HG02870 (cell line): Measurements from ENCODE around the gene RSPH9.
"Not testable (repeated sequence)": the region's sequence is repeated elsewhere in the genome, so short reads cannot be mapped to it uniquely, and the experiment has no call there.

Experiments used
- ATAC-seq: cut with Tn5 transposase; IDR thresholded peaks from one replicate; pipeline ENCODE4 v1.9.1; 2021; ENCODE audit warnings: mild to moderate bottlenecking, moderate library complexity; ENCODE audit not compliant: unreplicated experiment

The RSPH9 gene

DNA sequence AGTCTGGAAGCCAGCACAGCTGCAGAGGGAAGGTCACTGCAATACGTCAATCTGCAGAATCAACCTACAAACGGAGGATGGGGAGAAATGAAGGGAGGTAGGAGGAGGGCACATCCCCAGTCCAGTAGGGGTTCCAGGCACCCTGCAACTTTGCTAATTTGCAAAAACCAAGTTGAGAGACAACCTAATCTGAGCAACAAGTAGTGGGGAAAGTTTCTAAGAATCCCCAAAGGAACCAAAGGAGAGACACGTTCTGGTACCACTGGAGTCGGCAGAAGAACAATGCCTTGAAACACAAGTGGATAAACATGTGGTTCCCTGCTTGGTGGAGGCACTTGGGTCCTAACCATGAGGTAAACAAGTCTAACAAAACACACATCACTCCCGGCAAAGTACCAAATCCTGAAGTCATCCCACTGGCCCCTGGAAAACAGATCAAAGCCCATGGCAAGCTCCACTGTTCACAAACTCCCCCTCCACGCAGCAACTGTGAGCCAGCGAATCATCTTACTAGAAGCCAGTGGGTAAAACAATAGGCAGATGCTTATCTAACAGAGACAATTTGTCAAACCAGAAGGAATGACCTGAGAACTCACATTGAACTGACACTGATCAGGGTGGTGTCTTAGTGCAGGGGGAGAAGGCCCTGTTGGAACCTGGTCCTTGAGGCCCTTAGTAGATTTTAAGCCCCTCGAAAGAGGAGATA is 38.0 kb downstream of the RSPH9 start:
- ATAC-seq = no peak

DNA sequence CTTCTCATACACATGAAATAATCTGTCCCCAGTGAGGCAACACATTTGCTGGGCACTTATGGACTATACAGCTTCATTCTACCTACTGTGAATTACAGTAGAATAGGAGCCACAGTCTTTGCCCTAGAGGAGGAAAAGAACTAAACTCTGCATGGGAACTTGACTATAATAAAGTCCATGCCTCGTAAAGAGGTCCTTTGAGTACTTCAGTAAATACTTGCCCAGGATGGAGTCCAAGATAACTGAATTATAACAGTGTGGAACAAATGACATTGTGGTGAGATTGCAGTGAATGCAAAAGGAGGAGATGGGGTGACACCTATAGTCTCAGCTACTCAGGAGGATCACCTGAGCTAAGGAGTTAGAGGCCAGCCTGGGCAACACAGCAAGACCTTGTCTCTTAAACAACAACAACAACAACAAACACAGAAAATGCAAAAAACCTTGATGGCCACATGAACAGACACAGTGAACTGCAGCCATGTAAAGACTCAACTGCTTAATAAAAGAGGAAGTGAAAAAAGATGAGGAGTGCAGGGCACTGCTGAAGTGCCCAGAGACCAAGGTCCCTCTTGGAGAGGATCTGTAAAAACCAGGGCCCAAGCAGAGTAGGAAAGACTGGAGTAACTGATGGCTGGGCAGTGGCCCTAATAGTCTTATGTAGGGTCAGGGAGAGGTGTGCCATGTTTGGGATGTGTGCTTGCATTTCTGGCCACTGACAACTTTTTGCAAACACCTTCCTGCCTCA is 39.0 kb downstream of the RSPH9 start:
- no peak for ATAC-seq

DNA sequence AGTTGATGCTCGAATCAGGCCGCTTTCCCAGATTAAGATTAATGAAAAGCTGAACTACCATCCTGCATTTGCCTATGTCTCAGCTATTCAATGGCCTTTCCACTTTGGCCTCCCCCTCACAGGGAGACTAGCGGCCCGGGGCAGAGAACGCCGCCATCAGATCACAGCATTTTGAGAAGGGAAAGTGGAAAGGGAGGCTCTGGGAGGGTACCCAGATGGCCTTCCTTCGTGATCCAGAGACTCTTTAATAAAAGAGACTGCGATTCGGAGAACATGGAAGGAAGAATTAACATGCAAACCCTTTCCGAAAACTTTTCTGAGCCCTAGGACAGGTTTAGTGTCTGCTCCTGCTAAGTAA is 42.2 kb downstream of the RSPH9 start:
- ATAC-seq = no peak

DNA sequence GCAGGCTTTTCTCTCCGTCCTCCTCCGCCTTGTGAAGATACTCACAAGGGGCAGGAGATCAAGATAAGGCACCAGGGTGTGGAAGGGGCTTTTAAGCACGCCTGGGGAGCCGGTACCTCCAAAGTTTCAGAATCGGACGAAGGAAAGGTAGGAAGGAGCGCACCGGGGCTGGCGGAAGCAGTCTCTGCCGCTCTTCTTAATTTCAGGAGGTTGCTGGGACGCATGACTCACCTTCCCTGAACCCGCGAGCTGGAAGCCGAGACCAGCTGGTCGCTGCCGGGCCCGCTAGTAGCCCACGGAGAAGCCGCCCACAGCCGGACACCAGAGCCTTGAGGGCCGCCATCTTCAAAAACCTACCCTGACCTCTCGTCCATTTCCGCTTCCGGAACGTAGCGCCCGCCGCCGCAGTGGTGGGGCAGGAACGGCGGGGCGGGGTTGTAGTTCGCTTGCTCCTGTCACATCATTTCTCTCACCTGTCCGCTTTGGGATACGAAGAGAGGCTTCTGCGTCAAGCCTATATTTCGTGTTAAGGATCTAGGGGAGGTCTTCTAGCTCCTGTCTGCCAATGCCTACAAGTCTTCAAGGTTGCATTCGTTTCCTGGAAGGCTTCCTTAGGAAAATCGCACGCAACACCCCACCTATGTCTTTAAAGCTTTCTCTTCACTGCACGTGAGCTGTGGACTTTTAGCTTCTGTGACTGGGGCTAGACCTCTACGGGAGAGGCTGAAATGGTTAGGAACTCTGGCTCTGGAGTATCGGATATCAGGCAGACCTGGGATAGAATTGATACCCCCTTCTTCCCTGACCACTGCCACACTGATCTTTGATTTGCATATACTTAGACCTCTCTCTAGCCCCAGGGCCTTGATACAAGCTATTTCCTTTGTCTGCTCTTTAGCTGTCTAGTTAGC is 42.9 kb downstream of the RSPH9 start, which contains the start of gene MRPS18A:
Gene MRPS18A, minus strand, starts transcription at position 355 of the 911 bp plus-strand sequence. Its CDS starts 12 bp downstream, at position 343.
- peak; percentile 87 for ATAC-seq

DNA sequence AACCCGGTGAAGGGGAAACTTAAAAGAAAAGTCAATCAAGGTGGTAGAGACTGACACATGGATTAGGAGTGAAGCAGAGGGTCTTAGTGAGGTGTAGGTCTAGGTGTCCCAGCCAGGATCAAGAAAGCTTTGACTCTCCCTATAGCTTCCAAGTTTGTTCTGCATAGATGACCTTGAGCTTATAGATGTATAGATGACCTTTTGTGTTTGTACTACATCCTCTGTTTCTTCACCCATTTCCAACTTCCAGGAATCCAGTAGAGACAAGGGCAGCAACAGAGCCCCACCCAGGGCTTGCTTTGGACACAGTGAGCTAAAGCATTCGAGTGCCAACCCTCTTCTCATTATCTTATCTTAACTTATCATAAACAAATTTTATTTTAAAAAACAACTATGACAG is 44.6 kb downstream of the RSPH9 start:
- ATAC-seq = no peak

DNA sequence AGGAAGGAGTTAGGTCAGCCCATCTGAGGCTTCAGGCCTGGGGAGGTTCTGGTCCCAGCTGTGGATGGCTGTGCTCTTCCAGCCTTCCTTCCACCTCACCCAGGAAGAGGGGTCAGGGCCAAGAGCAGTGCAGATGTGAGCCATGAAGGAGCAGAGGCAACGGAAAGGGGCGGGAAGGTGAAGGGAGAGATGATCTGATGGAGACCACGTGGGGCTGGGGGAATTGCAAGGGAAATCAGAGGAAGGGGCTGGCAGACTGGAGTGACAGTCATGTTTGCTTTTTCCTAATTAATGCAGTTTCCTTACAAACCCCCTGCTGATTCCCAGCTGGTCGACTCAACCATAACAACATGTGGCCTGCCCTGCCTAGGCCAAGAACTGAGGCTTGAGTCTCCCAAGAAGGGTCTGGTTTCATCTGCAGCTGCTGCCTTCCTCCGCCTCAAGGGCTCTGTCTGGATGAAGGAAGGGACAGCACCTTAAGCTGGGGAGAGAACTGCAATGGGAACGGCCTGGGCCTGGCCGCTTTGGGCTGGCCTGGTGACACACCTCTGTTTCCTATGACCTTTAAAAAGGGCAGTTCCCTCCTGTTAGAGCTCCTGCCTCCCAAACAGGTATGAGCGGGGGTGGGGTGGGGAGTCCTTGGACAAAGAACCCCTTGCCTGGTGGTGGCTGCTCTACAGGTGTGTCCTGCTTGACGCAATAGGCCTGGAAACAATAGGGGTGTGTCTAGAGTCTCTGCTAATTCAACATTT is 50.6 kb downstream of the RSPH9 start:
- ATAC-seq = no peak

DNA sequence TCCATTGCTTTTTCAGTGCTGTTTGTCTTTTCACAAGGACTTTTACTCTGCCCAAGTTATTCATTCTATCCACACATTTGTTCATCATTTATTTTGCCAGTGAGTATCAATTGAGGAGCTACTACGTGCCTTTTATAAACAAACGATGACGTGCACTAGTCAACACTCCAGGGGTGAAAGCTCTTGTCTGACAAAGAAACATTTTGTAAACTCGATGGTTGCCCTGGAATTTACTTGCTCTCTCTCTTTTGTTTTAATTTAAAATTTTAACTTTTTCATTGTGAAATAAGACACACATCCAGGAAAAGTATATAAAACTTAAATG is 51.1 kb downstream of the RSPH9 start:
- ATAC-seq = no peak

DNA sequence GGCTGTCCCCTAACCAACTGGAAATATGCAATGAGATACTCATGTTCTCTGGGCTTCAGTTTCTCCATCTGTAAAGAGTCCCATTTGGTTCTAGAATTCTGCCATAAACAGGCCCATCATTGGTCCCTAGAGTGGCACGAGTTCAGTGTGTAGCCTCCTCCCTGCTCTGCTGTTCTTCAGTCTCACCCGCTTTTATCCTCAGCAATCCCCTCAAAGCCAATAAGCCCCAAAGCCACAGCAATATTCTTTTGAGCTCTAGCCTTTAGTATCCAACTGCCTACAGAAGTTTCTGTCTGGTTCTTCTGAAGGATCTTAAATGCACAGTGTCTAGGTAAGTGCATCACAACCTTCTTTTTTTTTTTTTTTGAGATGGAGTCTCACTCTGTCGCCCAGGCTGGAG is 52.6 kb downstream of the RSPH9 start:
- ATAC-seq = no peak

DNA sequence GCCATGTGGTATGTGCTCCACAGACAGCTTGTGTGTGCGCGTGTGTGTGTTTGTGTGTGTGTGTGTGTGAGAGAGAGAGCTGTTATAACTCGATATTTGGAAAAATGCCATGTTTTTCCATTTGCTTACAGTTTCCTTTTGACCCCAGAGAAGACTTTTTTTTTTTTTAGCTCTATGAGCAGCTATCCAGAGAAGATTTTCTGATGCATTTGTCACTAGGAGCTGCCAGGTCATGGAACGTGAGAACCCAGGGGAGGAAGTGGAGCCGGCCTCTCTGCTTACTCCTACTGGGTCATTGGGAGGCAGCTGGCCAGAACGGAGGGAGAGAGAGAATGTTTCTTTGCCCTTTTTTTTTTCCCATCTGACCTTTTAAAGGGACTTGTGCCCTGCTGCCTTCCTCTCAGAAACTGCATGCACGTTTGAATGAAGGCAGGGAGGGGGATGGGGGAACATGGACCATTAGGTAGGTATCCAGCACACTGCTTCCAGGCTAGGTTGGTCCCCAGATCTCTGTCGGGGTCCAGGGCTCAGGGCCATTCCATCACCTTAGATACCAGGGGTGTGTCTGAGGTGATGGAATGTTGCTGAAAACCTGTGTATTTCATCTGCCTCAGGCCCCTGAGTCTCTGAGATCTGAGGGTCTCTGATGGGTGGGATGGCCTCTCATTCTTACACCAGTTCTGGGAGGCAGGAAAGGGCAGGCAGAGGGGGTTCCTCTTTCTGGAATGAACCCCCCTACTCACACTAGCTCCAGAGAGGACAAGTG is 53.9 kb downstream of the RSPH9 start:
- ATAC-seq = no peak

DNA sequence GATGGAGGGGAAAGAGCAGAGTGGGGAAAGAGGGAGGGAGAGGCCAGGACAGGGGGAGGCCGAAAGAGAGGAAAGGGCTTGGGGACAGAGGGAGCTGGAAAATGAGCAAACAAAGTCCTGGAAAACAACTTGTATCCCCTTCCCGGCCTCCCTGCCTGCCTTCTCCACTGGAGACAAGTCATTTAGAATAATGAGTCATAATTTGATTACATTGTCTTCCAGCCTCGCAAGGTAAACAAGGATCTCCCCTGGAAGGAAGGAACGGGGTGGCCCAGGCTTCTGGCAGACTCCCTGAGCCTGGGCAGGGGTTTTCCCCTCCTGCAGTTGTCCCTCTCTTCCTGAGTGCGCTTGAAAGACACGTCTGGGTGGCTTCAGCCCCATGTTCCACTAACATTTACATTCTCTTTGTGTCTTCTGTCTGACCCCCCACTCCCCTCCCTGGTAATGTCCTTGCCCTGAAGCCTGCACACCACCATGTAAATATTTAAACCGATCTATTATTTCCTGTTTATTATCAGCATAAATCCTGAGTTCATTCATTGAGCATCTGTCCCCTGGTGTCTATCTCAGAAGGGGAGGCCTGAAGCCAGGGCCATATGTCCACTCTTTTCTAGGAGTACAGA is 54.8 kb downstream of the RSPH9 start:
- ATAC-seq = no peak

DNA sequence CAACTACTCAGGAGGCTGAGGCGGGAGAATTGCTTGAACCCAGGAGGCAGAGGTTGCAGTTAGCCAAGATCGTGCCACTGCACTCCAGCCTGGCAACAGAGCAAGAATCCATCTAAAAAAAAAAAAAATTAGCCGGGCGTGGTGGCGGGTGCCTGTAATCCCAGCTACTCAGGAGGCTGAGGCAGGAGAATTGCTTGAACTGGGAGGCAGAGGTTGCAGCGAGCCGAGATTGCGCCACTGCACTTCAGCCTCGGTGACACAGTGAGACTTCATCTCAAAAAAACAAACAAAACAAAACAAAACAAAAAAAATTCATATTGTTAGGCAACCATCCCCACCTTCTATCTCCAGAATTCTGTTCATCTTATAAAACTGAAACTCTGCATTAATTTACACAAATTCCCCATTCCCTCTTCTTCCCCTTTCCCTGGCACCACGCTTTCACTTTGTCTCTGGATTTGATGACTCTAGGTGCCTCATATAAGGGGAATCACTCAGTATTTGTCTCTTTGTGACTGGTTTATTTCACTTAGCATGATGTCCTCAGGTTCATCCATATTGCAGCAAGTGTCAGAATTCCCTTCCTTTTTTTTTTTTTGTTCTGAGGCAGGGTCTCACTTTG is 56.2 kb downstream of the RSPH9 start:
- not testable (repeated sequence) for ATAC-seq

DNA sequence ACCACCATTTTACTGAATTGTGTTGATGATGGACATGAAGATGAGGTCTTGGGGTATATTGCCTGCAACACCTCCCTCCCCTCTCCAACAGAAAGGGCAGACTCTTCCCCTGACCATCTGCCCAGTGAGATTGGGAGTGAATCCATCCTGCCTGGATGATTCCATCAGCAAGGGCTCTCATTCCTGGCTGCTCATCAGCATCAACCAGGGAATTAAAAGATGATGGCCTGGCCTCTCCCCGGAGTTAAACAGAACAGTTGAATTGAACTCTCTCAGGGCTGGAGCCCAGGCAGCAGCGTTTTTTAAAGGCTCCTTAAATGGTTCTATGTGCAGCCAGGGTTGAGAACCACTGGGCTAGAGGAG is 57.3 kb downstream of the RSPH9 start:
- ATAC-seq = no peak

DNA sequence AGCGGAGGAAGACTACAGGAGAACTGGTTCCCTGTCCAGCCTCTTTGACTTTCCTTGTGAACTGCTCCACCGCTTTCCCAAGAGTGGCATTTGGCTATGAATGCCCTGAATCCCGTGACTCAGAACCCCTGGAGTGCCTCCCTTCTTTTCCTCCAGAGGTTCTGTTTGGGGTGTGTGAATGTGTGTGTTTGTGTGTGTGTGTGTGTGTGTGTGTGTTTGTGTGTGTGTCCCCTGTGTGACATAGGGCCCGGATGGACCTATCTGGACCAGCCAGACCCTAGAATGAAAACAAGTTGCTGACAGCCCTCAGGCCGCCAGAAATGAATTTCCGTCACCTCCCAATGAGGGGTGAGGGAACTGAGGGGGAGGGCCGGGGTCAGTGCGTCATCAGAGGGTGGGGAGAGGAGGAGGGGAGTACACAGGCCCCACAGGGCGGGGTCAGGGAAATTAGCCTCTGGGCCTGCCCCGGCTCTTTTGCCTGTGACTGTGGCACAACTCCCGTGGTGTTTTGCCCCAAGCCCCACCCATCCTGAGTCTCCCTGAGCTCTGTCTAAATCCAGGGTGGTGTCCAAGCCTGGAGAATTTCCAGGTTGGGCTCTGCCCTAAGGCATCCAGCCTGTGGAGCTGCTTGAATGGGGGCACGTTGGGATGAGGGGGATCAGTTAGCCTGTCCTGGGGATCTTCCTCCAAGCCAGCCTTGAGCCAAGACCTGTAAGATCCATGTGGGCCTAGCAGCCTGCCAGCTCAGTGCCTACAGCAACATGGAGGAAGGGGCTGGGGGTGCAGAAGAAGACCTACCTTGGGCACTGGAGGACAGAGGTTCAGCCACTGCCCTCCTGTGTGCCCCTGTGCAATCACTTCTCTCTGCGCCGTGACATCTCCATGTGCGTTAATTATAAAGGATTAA is 58.0 kb downstream of the RSPH9 start:
- no peak for ATAC-seq

DNA sequence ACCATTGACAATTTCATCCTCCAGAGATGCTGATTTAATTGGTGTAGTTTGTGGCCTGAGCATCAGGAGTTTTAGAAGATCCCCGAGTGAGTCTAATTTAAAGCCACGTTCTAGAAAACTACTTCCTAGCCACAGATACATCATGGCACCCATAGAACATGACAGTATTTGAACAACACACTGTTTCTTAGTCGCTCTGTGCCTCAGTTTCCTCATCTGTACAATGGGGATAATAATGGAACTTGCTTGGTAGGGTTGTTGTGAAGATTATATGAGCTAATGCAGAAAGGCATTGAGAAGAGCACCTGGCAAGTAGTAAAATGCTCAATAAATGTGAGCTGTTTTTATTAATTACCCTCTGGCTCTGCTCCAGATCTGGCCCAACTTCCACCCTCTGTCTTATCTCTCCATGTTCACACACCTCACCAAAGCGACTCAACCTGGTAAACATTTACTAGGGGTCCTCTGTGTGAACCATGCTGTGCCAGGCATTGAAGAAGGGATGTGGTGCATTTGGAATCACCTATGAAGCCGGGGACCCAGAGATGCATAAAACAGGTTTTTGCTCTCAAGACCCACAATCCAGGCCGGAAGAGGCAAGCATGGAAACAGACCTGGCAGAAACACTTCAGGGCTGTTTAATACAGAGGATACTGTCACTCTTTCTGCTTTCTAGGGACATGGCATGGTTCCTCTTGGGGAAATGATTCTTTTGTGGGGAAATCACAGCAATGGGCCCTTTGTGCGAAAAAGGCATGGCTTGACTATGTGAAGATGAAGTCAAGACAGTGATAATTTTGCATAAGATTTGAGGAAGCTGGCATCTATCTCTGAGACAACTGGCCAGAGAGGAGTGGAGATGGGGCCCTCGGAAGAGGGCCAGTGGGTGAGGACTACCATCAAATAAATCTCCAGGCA is 58.9 kb downstream of the RSPH9 start:
- ATAC-seq = no peak

DNA sequence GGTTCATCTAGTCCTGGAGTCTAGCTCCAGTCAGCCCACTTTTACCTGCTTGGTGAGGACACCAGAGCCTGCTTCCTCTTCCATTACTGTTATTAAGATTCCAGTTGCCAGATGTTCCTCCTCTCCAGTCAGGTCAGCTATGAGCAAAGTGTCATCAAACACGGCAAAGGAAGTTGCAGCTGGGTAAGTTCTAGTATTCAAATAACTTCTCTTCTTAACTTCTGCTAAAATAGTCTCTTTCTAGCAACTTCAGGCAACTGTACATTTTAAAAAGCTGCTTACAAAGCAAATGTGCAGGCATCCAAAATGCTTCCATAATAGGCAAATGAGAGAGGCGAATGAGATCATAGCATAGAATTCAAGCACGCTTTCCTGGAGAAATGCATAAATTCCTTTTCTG is 61.2 kb downstream of the RSPH9 start:
- peak; percentile 48 for ATAC-seq

DNA sequence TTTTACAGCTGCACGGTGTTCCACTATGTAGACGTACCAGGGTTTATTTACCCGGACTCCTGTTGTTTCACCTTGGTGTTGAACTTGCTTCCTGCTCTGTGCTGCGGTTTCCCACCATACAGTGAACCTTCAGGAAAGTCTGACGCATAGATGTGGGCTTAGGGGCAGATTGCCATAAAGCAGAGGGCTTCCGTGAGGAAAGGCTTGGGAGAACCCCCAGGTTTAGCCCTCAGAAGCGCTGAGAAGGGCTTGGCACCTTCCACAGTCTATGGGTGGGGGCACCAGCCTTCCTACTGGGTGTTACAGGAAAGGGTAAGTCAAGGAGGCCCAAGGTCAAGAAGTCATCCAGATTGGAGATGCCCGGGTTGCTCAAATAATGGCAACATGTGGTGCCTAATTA is 62.0 kb downstream of the RSPH9 start:
- ATAC-seq = no peak

DNA sequence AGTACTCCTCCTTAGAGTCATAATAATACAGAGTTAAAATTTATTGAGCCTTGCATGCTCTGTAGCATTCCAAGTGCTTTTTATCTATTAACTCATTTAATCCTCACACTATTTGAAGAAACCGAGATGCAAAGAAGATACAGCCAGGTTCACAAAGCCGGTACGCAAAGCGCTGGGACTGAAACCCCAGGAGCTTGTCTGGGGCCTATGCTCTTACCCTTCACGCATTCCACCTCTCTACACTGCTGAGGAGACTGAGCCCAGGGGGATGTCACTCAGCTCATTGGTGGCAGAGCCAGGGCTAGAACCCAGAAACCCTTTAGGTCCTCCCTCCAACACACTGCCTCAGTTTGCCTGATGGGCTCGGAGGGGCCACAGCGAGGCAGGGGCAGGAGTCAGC is 62.4 kb downstream of the RSPH9 start:
- ATAC-seq = no peak
